GM12892 (cell line): Measurements from ENCODE around the gene STRA8.

Experiments used
- POLR2A ChIP-seq: IDR thresholded peaks from 2 replicates; pipeline ENCODE4 v1.6.1; 2011; ENCODE audit warnings: low read depth, low read length, control low read depth
- TAF1 ChIP-seq: IDR thresholded peaks from 2 replicates; pipeline ENCODE4 v1.6.1; 2011; ENCODE audit warnings: low read depth, mild to moderate bottlenecking, control low read depth, low read length, borderline replicate concordance

GRCh38 chr7:135213831-135214230 lies 19.8 kb upstream of the STRA8 start:
- TF ChIP-seq POLR2A (no peak), TAF1 (no peak)
